HepG2 (cell line): Measurements from ENCODE around the gene NUP62. TPM values are rescaled to one million over a fixed set of nuclear protein-coding genes. Genes with fewer than 3 reads are reported as not detected.
A peak's percentile ranks its signal among the peaks of the same experiment; 100 is the strongest.

Experiments used
- CC2D1A ChIP-seq: sonication (generic); formaldehyde crosslinking; IDR thresholded peaks from 2 replicates; pipeline ENCODE4 v1.8.1; 2023; ENCODE audit warnings: mild to moderate bottlenecking, missing genetic modification reagents
- FLYWCH1 ChIP-seq: sonication (generic); formaldehyde crosslinking; IDR thresholded peaks from 2 replicates; pipeline ENCODE4 v1.8.1; 2023; ENCODE audit warnings: mild to moderate bottlenecking, missing genetic modification reagents
- HES4 ChIP-seq: sonication (generic); formaldehyde crosslinking; IDR thresholded peaks from 2 replicates; pipeline ENCODE4 v1.9.0; 2021; ENCODE audit warnings: mild to moderate bottlenecking, missing genetic modification reagents, borderline replicate concordance
- PAWR ChIP-seq: sonication (generic); formaldehyde crosslinking; IDR thresholded peaks from 2 replicates; pipeline ENCODE4 v1.4.0; 2020; ENCODE audit warnings: missing genetic modification reagents, mild to moderate bottlenecking, borderline replicate concordance
- POLR2A ChIP-seq, 2 experiments: IDR thresholded peaks; 2 replicates each; pipeline ENCODE4 v1.6.1; 2011; ENCODE audit warnings: low read depth in 2 of 2, low read length in 2 of 2, mild to moderate bottlenecking in 1 of 2, moderate library complexity in 1 of 2; ENCODE audit not compliant: insufficient read depth in 1 of 2
- POLR2G ChIP-seq: fragments of 200-400 bp; formaldehyde crosslinking; IDR thresholded peaks from 2 replicates; pipeline ENCODE4 v1.6.1; 2018; ENCODE audit warnings: mild to moderate bottlenecking, low read depth, low read length, moderate library complexity
- RBFOX2 ChIP-seq: fragments of 200-400 bp; formaldehyde crosslinking; IDR thresholded peaks from 2 replicates; pipeline ENCODE4 v1.6.1; 2017; ENCODE audit warnings: low read depth, mild to moderate bottlenecking, low read length
- SOX5 ChIP-seq: IDR thresholded peaks from 2 replicates; pipeline ENCODE4 v1.6.1; 2016; ENCODE audit warnings: borderline replicate concordance
- TCF12 ChIP-seq, 2 experiments: fragments of 450-650 bp in 1 of 2; sonication (generic) in 1 of 2; formaldehyde crosslinking in 1 of 2; IDR thresholded peaks; 2 replicates each; pipeline versions ENCODE4 v1.6.1 to v1.8.0; 2017 to 2022; ENCODE audit warnings: antibody characterized with exemption in 1 of 2, mild to moderate bottlenecking in 1 of 2, missing genetic modification reagents in 1 of 2, moderate library complexity in 1 of 2
- TCF7L2 ChIP-seq: IDR thresholded peaks from 2 replicates; pipeline ENCODE4 v1.6.1; 2011; ENCODE audit warnings: mild to moderate bottlenecking, low read depth, low read length, moderate library complexity
- YEATS4 ChIP-seq: sonication (generic); formaldehyde crosslinking; IDR thresholded peaks from 2 replicates; pipeline ENCODE4 v1.4.0; 2020; ENCODE audit warnings: missing genetic modification reagents, borderline replicate concordance
- ZNF724P ChIP-seq: sonication (generic); formaldehyde crosslinking; IDR thresholded peaks from 2 replicates; pipeline ENCODE4 v1.8.0; 2022; ENCODE audit warnings: missing genetic modification reagents, borderline replicate concordance
- polyA plus RNA-seq, 8 experiments: library from polyadenylated mRNA; depleted of rRNA in 3 of 8; stranded (reverse) in 7 of 8; unstranded in 1 of 8; fragments of >200 nt; fragmentation: Illumina TruSeq in 4 of 8; extraction: Trizol in 4 of 8; gene quantifications; 2 replicates each; pipeline versions ENCODE4 v1.2.1 to v1.2.3, GENCODE V29; 2011 to 2016; ENCODE audit warnings: low read depth in 4 of 8, missing spikeins in 1 of 8, mixed read lengths in 1 of 8; ENCODE audit not compliant: insufficient read depth in 1 of 8
- total RNA-seq, 5 experiments: library from RNA; depleted of rRNA; stranded (reverse); fragments of >200 nt; fragmentation: Illumina TruSeq; extraction: Trizol; gene quantifications; 2 replicates each; pipeline ENCODE4 v1.2.3, GENCODE V29; 2016; ENCODE audit warnings: low read depth in 1 of 5
- TF ChIP-seq, protein P1 (sequence below), 2 experiments: sonication (generic) in 1 of 2; formaldehyde crosslinking in 1 of 2; IDR thresholded peaks; 2 replicates each; pipeline versions ENCODE4 v1.4.0 to v1.6.1; 2016 to 2020; ENCODE audit warnings: borderline replicate concordance in 1 of 2, low read depth in 1 of 2, mild to moderate bottlenecking in 1 of 2, missing genetic modification reagents in 1 of 2
- TF ChIP-seq, protein P2 (sequence below): sonication (generic); formaldehyde crosslinking; IDR thresholded peaks from 2 replicates; pipeline ENCODE4 v1.8.0; 2022; ENCODE audit warnings: missing genetic modification reagents, mild to moderate bottlenecking, moderate library complexity, borderline replicate concordance
- TF ChIP-seq, protein P3 (sequence below): sonication (generic); formaldehyde crosslinking; IDR thresholded peaks from 2 replicates; pipeline ENCODE4 v1.8.1; 2023; ENCODE audit warnings: mild to moderate bottlenecking, missing genetic modification reagents, borderline replicate concordance
- TF ChIP-seq, protein P4 (sequence below): sonication (generic); formaldehyde crosslinking; IDR thresholded peaks from 2 replicates; pipeline ENCODE4 v1.5.0; 2020; ENCODE audit warnings: missing genetic modification reagents
- TF ChIP-seq, protein P5 (sequence below): sonication (generic); formaldehyde crosslinking; IDR thresholded peaks from 2 replicates; pipeline ENCODE4 v1.8.1; 2023; ENCODE audit warnings: missing genetic modification reagents, mild to moderate bottlenecking, borderline replicate concordance
- TF ChIP-seq, protein P6 (sequence below): IDR thresholded peaks from 2 replicates; pipeline ENCODE4 v1.6.1; 2016; ENCODE audit warnings: control low read depth
- TF ChIP-seq, protein P7 (sequence below): sonication (generic); formaldehyde crosslinking; IDR thresholded peaks from 2 replicates; pipeline ENCODE4 v1.4.0; 2020; ENCODE audit warnings: missing genetic modification reagents, borderline replicate concordance

NUP62 gene
- total and polyA plus RNA-seq, 2 of the 13 experiments (the other 11 are each of a cell fraction or from before 2014, with no cell fraction given): 16.5 to 41.5 TPM

DNA sequence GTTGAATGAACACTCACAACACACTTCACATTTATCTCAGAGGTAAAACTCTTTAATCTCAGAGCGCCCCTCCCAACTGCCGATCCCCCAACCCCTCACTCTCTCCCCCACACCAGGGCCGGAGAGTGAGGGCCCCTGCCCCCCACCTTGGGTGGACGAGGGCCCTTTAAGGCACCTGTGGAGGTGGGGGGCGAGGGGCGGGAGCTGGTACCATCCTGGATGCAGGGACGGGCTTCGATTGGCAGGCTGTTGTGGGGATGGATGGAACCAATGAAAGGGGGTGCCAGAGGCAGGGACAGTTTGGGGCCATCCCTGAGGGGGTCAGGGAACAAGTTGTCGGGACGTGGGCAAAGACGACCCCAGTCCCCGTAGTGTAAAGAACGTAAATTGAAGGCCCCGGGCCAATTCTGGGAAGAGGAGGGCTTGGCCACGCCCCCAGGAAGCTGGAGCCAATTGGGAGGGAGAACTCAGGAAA, 60.3 kb downstream of the NUP62 start (continued):
- TF ChIP-seq, protein P1, sequence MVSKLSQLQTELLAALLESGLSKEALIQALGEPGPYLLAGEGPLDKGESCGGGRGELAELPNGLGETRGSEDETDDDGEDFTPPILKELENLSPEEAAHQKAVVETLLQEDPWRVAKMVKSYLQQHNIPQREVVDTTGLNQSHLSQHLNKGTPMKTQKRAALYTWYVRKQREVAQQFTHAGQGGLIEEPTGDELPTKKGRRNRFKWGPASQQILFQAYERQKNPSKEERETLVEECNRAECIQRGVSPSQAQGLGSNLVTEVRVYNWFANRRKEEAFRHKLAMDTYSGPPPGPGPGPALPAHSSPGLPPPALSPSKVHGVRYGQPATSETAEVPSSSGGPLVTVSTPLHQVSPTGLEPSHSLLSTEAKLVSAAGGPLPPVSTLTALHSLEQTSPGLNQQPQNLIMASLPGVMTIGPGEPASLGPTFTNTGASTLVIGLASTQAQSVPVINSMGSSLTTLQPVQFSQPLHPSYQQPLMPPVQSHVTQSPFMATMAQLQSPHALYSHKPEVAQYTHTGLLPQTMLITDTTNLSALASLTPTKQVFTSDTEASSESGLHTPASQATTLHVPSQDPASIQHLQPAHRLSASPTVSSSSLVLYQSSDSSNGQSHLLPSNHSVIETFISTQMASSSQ (IDR thresholded peaks at IDR 0.05; ENCODE audit: low read depth): no peak
- TF ChIP-seq, protein P1 (CRISPR knock-in tag; IDR thresholded peaks at IDR 0.05; ENCODE audit: borderline replicate concordance): no peak
- no peak for TF ChIP-seq SOX5 (CRISPR knock-in tag)
- TF ChIP-seq HES4 (CRISPR knock-in tag): no peak
- TF ChIP-seq YEATS4 (CRISPR knock-in tag): peak; percentile 9; the same call in 1 of the 2 replicates
- TF ChIP-seq, protein P2, sequence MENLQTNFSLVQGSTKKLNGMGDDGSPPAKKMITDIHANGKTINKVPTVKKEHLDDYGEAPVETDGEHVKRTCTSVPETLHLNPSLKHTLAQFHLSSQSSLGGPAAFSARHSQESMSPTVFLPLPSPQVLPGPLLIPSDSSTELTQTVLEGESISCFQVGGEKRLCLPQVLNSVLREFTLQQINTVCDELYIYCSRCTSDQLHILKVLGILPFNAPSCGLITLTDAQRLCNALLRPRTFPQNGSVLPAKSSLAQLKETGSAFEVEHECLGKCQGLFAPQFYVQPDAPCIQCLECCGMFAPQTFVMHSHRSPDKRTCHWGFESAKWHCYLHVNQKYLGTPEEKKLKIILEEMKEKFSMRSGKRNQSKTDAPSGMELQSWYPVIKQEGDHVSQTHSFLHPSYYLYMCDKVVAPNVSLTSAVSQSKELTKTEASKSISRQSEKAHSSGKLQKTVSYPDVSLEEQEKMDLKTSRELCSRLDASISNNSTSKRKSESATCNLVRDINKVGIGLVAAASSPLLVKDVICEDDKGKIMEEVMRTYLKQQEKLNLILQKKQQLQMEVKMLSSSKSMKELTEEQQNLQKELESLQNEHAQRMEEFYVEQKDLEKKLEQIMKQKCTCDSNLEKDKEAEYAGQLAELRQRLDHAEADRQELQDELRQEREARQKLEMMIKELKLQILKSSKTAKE (CRISPR knock-in tag): no peak
- TF ChIP-seq PAWR (CRISPR knock-in tag): no peak
- TF ChIP-seq, protein P3, sequence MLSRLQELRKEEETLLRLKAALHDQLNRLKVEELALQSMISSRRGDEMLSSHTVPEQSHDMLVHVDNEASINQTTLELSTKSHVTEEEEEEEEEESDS (CRISPR knock-in tag): no peak
- TF ChIP-seq, protein P4, sequence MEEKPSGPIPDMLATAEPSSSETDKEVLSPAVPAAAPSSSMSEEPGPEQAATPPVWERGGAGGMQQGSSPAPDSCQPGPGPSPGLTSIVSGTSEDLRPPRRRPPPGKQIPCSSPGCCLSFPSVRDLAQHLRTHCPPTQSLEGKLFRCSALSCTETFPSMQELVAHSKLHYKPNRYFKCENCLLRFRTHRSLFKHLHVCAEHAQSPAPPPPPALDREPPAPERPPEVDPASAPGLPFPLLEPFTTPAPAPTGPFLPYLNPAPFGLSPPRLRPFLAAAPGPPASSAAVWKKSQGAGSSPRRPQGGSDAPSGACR (CRISPR knock-in tag): no peak
- TF ChIP-seq CC2D1A (CRISPR knock-in tag): no peak
- TF ChIP-seq TCF12 (IDR thresholded peaks at IDR 0.05): no peak
- TF ChIP-seq TCF12 (CRISPR knock-in tag; IDR thresholded peaks at IDR 0.05): no peak
- no peak for TF ChIP-seq RBFOX2
- TF ChIP-seq FLYWCH1: no peak
- TF ChIP-seq, protein P5, sequence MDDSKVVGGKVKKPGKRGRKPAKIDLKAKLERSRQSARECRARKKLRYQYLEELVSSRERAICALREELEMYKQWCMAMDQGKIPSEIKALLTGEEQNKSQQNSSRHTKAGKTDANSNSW: no peak
- TF ChIP-seq, protein P6, sequence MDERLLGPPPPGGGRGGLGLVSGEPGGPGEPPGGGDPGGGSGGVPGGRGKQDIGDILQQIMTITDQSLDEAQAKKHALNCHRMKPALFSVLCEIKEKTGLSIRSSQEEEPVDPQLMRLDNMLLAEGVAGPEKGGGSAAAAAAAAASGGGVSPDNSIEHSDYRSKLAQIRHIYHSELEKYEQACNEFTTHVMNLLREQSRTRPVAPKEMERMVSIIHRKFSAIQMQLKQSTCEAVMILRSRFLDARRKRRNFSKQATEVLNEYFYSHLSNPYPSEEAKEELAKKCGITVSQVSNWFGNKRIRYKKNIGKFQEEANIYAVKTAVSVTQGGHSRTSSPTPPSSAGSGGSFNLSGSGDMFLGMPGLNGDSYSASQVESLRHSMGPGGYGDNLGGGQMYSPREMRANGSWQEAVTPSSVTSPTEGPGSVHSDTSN (CRISPR knock-in tag): no peak
- TF ChIP-seq, protein P7, sequence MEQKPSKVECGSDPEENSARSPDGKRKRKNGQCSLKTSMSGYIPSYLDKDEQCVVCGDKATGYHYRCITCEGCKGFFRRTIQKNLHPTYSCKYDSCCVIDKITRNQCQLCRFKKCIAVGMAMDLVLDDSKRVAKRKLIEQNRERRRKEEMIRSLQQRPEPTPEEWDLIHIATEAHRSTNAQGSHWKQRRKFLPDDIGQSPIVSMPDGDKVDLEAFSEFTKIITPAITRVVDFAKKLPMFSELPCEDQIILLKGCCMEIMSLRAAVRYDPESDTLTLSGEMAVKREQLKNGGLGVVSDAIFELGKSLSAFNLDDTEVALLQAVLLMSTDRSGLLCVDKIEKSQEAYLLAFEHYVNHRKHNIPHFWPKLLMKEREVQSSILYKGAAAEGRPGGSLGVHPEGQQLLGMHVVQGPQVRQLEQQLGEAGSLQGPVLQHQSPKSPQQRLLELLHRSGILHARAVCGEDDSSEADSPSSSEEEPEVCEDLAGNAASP (CRISPR knock-in tag): no peak
- peak in 1 of 2 experiments; percentile 37; a peak in 1 of 4 replicates for TF ChIP-seq POLR2A (IDR thresholded peaks at IDR 0.05; ENCODE audit: insufficient read depth in 1 of 2, low read depth in 2 of 2, low read length in 2 of 2)
- no peak for TF ChIP-seq TCF7L2
- no peak for TF ChIP-seq ZNF724P
- no peak for TF ChIP-seq POLR2G
